Amniotic epithelial cell (primary cell): ENCODE results near the gene UGT8.
A peak's percentile ranks its signal among the peaks of the same experiment; 100 is the strongest.

Source experiments
- DNase-seq: peaks from one replicate; pipeline ENCODE4 v3.0.0-alpha.2; 2010; ENCODE audit warnings: low read depth

The UGT8 gene

DNA sequence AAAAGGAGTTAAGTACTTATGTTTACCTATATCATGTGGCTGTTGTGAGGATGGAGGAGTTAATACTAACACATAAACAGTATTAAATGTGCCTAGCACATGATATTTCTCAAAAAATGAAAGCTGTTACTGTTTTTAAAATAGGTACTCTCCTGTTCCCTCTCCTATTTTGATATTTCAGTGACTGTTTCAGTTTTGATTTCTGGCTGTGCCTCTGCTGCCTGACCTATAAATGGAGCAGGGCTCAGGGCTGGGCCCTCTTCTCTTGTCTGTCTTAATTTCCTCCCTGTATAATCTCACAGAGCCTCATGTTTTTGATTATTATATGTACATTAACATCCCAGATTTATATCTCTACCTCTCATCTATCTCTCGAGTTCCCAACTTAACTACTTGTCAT lies 93.3 kb downstream of the UGT8 start:
- no peak for DNase-seq

DNA sequence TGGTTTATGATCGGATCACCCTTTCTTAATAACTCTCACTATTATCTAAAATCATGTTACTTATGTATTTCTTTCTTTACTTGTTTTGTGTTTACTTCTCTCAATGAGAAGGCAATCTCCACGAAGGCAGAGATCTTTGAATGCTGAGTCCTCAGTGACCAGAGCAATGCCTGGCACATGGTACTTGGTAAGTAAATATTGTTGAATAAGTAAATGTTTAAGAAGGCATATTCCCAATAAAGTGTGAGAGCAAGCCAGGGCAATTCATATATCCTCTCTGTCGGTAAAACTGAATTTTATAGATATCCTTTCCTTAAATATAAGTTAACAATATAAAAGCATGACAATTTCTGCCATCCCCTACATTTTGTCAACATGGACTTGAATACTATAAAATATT lies 94.4 kb downstream of the UGT8 start:
- DNase-seq, result no peak

DNA sequence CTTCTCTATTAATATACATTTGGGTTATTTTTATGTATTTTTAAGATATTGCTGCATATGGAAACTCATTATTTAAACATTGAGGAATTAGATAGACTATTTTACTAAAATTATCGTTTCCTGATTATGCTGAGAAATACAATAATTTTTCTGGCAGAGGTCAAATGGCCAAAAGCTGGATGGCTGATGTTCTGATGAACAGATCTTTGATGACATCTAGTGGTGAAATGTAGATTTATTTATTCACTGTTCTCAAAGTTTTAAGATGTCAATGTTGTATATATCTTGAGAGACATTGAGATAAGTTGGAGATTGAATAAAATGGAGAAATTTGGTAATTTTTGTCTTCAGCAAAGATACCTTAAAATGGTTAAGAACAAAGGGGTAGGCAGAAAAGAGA lies 96.2 kb downstream of the UGT8 start:
- DNase-seq, result peak; percentile 15

DNA sequence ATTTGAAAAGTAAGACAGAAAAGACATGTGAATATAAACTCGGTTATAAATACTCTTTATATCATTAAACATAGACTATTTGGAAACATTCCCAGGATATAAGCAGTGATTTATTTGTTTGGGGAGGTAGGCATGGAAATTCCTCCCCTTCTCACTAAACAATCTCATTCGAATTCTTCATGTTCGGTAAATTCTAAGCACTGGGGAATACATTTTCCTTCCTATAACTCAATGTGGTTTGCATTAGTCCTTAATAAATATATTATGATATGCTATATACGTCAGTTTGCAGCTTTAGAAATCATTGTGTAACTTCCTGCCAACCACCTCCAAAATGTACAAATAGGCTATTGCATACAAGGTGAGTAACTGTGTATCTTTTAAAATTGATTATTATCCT lies 99.6 kb downstream of the UGT8 start:
- no peak for DNase-seq

DNA sequence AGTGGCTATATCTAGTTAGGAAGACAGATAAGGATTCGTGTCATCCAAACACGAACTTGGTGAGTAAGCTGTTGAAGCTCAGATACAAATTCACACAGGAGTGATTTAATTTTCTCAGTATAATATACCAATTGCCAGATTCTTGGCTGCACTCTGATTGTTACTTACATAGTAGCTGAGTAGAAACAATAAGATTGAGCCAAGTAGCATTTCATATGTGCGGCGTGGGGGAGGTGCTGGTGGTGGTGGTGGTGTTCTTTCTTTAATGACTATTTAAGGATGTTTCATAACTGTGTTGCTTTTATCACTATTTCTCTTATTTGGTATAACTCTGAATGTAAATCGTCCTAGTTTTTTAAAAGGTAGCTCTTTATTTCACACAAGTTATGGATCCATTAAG lies 102.9 kb downstream of the UGT8 start:
- DNase-seq, result no peak

DNA sequence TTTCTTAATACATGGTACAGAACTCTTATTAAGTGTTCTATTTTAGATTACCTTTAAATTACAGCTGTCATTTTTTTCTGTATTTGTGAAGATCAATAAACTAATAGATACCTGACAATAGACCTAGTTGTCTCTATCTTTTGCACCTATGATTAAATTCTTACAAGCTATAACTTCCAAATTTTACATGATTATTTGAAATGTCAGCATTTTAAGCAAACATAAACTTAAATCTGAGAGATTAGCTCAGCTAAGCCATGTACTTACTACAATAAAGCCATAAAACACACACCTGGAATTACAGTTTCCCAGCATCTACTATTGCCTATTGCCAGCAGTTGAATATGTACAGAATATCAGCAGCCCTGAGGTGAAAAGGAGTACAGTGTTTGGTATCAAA lies 118.8 kb downstream of the UGT8 start:
- DNase-seq, result no peak

DNA sequence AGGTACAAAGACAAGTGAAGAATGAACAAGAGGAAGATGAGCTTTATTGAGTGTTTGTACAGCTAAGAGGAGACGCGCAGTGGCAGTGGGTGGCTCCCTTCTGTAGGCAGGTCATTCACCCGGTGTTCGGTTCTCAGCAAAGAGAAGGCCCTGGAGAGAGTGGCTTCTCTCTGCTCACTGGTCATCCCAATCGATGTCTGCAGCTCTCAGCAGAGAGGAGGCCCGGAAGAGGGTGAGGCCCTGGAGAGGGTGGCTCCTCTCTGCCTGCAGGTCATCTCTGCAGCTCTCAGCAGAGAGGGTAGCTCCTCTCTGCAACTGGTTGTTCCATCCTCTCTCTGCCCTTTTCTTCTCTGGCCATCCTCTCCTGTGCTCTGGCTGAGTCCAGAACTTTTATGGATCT lies 126.5 kb downstream of the UGT8 start:
- no peak for DNase-seq

DNA sequence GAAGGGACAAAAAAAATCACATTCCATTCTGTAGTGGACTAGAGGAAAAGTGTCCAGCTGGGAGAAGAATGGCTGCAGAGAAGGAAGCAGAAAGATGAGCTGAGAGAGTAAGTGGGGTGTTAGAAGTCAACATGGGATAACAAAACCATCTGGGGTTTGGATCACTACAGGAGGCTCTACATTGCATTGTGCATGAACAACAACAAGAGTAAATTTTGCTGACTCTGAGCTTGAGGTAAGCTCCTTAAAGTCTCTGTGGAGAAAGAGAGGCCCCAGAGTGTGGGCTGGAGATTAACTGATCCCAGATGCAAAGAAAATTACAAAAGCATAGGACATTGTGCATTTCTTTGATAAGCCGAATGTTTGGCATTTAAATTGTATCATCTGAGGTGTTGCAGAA lies 128.9 kb downstream of the UGT8 start:
- no peak for DNase-seq
